Measurements from ENCODE around the gene GORASP1.

Gene GORASP1

GRCh38 chr3:39101022-39101689 lies 6.3 kb downstream of the GORASP1 start:
- DNase-seq = no peak

DNA sequence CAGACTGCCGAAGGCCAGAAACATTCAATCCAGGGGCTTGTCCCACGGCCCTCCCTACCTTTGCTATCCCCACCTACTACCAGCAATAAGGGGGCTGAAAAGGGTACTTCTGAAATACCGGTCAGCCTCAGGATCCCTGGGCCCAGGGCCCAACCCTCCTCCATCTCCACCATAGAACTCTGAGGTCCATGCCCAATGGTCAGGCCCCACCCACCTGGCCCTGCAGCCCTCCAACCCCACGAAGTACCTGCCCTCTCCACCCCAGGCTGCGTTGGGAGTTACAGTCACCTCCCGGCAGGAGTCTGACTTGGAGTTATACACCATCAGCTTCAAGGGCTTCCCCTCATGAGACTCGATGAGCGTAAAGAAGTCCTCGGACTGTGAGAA lies 6.9 kb downstream of the GORASP1 start:
- no peak for DNase-seq

GRCh38 chr3:39099738-39100499 lies 7.5 kb downstream of the GORASP1 start:
- DNase-seq = no peak

GRCh38 chr3:39099242-39099641 lies 8.2 kb downstream of the GORASP1 start:
- DNase-seq = no peak

- no peak for DNase-seq
Observed at GRCh38 chr3:39098473-39099000, 8.9 kb downstream of the GORASP1 start.

GRCh38 chr3:39097716-39098472 lies 9.5 kb downstream of the GORASP1 start:
- DNase-seq = no peak

DNA sequence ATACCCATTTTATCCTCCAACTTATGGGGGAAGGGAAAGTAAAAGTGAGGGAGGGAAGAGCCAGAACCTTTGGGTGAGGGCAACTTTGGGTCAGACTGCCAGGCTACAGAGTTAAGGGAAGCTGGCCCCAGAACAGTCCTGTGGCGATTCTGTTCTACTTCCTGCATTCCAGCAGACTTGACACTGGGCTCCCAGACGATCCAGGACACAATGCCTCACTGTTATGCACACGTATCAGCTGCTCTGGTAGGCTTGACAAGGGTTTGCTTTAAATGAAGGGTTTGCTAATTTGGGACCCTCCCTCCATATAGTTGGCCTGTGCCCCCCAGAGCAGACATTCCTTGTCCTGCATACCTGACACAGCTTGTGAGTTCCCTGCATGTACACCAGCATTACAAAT lies 10.7 kb downstream of the GORASP1 start:
- DNase-seq = no peak

- DNase-seq = no peak
Observed at GRCh38 chr3:39095778-39096177, 11.6 kb downstream of the GORASP1 start.

DNA sequence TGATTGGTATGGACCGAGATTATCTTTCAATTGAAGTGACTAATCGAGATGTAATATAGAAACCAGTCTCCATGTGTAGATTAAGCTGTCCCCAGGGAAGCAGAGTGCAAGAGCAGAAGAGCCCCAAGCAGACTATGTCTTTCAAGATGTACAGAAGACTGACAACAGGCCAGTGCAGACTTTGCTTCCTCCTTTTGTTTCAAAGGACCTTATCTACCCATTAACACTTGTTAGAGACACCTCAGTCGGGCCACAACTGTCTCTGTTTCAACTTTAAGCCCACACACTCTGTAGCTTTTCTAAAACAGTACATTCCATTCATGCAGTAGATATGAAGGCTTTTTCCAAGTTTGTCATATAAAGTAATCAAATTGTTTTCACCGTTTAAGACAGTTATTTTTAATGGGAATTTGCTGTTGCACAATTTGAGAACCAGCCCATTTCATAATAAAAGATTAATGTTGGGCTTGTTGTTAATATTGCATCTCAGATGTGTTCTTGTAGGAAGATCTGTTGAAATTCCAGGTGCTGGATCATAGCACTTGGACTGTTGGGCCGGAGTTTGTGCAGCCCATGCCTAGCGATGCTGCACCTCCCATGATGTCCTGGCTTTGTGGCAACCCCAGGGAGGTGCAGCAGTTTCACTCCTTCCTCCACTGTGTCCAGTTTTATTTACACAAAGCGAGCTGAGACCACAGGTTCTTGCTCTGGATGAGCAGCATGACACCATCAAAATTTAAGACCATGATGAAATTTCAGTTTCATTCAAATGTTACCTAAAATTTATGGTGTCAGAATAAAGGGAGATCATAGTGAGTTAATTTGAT lies 12.4 kb downstream of the GORASP1 start:
- no peak for DNase-seq

DNA sequence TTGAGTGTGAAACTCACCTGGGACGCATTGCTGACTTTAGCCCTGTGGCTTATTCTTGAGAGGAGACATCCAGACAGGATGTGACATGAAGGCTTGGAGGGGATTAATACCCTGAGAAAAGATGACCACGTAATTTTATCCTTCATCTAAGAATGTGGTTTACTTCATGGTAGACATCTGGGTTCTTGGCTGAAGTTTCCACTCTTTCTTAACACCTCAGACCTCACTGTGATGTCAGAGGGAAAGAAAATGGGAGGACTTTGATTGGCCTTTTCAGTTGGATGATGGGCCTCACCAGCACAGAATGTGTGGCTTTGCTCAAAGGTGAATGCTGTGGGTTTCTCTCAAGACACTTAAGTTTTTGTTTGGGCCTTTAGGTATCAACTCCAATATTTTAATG lies 16.5 kb downstream of the GORASP1 start:
- DNase-seq = no peak

DNA sequence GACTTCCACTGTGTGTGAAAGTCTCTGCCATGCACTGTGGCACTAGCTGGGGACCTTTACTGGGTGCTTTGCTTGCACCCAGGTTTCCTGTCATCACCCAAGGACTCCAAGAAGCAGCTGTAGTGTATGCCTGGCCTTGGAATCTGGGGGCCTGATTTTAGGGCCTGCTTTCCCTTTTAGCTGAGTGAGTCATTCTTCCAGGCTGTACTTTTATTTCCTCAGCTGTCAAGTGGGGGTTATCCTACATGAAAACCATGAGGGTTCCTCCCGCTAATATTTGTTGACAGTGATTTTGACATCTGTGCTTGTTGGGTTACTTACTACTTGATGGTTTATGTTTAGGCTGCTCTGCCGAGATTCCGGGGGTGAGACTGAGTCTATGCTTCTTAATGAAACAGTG lies 18.5 kb downstream of the GORASP1 start:
- DNase-seq = no peak

DNA sequence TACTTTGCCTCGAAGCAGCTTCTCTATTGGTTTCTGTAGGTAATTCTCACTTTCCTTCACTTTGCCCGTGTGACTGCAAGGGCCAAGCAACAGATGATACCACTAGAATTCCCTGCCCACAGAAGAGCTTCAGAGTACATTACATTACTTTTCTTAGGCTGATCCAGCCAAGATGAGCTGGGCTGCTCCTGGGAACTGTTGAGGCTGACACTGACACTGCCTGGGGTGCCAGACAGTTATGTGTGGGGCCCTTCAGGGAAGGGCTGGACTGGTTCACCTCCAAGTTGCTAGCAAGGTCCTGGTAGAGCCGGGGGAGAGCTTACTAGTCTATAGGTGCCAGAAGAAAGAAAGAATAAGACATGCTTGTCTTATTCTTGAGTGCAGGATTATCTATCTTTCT lies 19.0 kb downstream of the GORASP1 start:
- no peak for DNase-seq

DNA sequence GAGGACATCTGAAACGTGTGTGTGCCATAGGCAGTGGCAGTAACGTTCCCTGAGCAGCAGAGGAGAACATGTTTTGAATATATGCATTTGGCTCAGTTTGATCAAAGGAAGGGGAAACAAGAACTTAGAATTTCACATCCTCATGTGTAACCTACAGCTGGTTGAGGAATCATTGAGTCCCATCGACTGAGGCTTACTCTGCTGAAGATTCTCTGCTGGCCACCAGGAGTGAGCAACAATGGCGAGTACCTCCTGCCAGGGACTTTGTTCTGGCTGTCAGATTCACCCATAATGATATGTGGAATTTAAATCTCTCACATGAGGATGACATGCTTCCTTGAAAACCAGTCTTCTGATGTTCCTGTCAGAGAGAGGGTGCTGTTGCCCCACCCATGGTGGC lies 21.3 kb downstream of the GORASP1 start:
- no peak for DNase-seq

DNA sequence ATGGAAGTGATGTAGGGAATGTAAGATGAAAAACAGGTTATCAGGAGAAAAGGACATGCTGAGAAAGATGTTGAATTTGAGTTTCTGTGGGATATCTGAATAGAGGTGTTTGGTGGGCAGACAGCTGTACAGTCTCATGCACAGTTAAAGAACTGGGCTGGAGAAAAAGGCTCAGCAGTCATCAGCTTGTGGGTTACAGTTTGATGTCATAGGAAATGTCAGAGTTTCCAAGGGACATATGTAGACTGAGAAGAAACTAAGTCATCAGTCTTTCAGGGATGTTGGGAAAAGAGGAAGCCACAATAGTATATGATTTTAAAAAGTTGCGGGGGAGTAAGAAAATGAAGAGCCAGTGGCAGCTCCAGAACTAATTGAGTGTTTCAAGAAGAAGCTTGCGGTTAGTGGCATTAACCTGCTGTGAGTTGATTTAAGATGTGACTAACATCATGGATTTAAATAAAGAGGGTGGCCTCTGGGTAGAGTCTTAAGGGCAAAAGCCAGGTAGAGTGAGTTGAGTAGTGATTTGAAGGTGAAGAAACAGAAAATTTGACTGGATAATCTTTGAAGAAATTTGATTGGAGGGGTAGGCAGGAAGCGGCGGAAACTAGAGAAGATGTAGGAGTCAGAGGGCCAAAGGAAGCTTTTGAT lies 24.6 kb downstream of the GORASP1 start:
- no peak for DNase-seq

DNA sequence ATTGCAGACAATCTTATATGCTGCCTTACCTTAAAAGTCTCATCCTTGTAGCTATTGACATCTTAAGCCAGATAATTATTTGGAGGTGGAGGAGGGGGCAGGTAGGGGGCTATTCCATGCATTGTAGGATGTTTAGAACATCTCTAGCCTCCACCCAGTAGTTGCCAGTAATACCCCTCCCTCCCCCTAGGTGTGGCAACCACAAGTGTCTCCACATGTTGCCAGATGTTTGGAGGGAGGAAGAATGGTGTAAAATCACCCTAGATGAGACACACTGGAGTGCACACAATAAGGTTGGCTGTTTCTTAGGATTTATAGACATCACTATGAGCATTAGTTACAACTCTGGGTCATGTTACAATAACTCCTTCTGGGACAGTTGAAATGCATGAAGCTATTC lies 27.4 kb downstream of the GORASP1 start:
- DNase-seq = no peak

DNA sequence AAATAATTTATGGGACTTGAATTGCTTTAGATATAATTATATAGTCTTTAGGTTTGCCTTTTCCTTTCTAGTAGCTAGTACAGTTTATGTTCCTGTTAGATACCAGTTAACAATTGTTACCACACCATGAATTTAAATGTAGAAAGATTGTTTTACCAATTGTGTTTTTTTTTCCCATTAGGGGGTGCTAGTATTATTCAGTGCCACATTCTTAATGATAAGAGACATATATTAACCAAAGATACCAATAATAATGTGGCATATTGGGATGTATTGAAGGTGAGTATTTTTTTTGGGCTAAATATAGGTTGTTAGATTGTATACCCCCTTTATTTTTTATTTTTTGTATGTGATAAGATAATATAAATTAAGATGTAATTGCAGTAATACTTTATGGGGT lies 27.9 kb downstream of the GORASP1 start:
- DNase-seq = no peak

DNA sequence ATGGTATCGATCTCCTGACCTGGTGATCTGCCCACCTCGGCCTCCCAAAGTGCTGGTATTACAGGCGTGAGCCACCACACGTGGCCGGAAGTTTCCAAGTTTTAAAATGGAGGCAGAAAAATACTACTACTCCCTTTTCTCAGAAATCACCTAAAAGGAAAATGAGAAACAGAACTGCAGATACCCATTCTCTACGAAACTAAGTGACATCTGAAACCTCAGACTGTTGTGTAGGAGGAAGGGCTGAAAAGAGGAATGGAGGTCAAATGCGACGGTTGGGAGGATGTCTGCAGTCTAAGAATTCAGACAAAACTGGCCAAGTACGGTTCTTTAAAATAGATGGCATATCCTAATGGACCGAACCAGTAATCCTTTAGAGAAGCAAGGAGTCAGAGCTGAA lies 31.5 kb downstream of the GORASP1 start:
- DNase-seq = no peak

- no peak for DNase-seq
Observed at GRCh38 chr3:39068556-39068955, 38.9 kb downstream of the GORASP1 start.

- no peak for DNase-seq
Observed at GRCh38 chr3:39067286-39067685, 40.1 kb downstream of the GORASP1 start.

- DNase-seq = no peak
Observed at GRCh38 chr3:39065197-39065596, 42.2 kb downstream of the GORASP1 start.

DNA sequence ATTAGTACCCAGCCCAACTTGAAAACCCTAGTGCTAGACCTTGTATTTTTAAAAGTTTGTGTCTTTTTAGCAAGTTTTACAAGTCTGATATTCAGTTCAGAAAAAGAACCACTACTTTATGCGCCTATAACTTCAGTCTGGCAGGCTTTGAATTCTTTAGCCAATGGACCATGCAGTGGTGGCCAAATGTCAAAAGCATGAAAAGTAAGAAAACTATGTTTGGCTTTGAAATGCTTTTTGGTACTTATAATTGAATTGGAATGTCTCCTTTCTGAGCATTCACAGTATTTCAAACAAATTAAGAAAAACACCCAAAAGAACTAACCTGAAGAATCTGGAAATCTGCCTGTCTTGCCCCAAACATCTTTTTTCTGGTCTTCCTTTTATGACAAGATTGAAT lies 42.8 kb downstream of the GORASP1 start:
- DNase-seq = no peak

GRCh38 chr3:39063143-39063542 lies 44.3 kb downstream of the GORASP1 start:
- DNase-seq = no peak
